PC-9 (cell line): ENCODE results near the gene YTHDC1. TPM values are rescaled to one million over a fixed set of nuclear protein-coding genes. Genes with fewer than 3 reads are reported as not detected.

Experiments used
- BruUV-seq: library from RNA; stranded (reverse); fragments of 400-500 nt; replicated peaks from 2 replicates; lab custom pipeline; 2021; lab: Mats Ljungman, UMichigan
- CTCF ChIA-PET: fragments of 300-600 bp; sonication (Branson Sonifier 250); formaldehyde crosslinking; loops from one replicate; lab custom pipeline; 2022; ENCODE audit warnings: antibody characterized with exemption; lab: Charles Lee
- POLR2A ChIA-PET: fragments of 300-600 bp; sonication (Branson Sonifier 250); formaldehyde crosslinking; loops from one replicate; lab custom pipeline; 2022; ENCODE audit warnings: antibody characterized with exemption; ENCODE audit not compliant: unreplicated experiment; lab: Charles Lee
- DNase-seq, 2 experiments: peaks; one replicate each; pipeline versions ENCODE4 v3.0.0 to v3.0.0-alpha.2; 2015 to 2022; ENCODE audit warnings: mixed read lengths in 1 of 2
- H2AFZ ChIP-seq: fragments of 200-600 bp; sonication (generic); 2 replicates; pipeline ENCODE4 v1.8.1; 2017; ENCODE audit warnings: antibody characterized with exemption
- H3F3A ChIP-seq: fragments of 200-600 bp; sonication (generic); 2 replicates; pipeline ENCODE4 v1.8.1; 2017; ENCODE audit warnings: antibody characterized with exemption, mild to moderate bottlenecking, low read depth; ENCODE audit not compliant: insufficient read depth
- H3K27ac ChIP-seq: fragments of 200-600 bp; sonication (generic); 2 replicates; pipeline ENCODE4 v1.6.1; 2016; ENCODE audit warnings: mixed run types
- H3K27me3 ChIP-seq: fragments of 200-600 bp; sonication (generic); 2 replicates; pipeline ENCODE4 v1.6.1; 2016; ENCODE audit warnings: low read depth, mixed run types; ENCODE audit not compliant: insufficient read depth
- H3K36me3 ChIP-seq: fragments of 200-600 bp; sonication (generic); 2 replicates; pipeline ENCODE4 v1.6.1; 2016; ENCODE audit warnings: low read depth, mixed run types
- H3K4me1 ChIP-seq: fragments of 200-600 bp; sonication (generic); replicated peaks from 2 replicates; pipeline ENCODE4 v1.6.1; 2016; ENCODE audit warnings: mixed run types; ENCODE audit not compliant: insufficient read depth
- H3K4me2 ChIP-seq: fragments of 200-600 bp; sonication (generic); 2 replicates; pipeline ENCODE4 v1.6.1; 2017; ENCODE audit warnings: mixed run types
- H3K4me3 ChIP-seq: fragments of 200-600 bp; sonication (generic); 2 replicates; pipeline ENCODE4 v1.6.1; 2016; ENCODE audit warnings: mixed run types
- H3K79me2 ChIP-seq: fragments of 200-600 bp; sonication (generic); 2 replicates; pipeline ENCODE4 v1.6.1; 2017; ENCODE audit warnings: low read depth, mixed run types
- H3K9me2 ChIP-seq: fragments of 200-600 bp; sonication (generic); 2 replicates; pipeline ENCODE4 v1.8.1; 2017; ENCODE audit warnings: mild to moderate bottlenecking; ENCODE audit not compliant: insufficient read depth
- H3K9me3 ChIP-seq: fragments of 200-600 bp; sonication (generic); 2 replicates; pipeline ENCODE4 v1.8.1; 2016; ENCODE audit warnings: low read depth; ENCODE audit not compliant: insufficient read depth
- H4K20me1 ChIP-seq: fragments of 200-600 bp; sonication (generic); 2 replicates; pipeline ENCODE4 v1.8.1; 2017; ENCODE audit not compliant: insufficient read depth
- EZH2 ChIP-seq: fragments of 200-600 bp; sonication (generic); IDR thresholded peaks from 2 replicates; pipeline ENCODE4 v1.8.0; 2017; ENCODE audit warnings: antibody characterized with exemption, low read depth
- intact Hi-C: fragments of 100-400 bp; cut with micrococcal nuclease; formaldehyde crosslinking; loops from one replicate; pipeline ENCODE4 v1.10.0; 2022; ENCODE audit not compliant: unreplicated experiment
- total RNA-seq: library from RNA; stranded (reverse); gene quantifications from 2 replicates; pipeline ENCODE4 v1.2.3, GENCODE V29; 2021
- TF ChIP-seq, protein P1 (sequence below): fragments of 200-600 bp; sonication (generic); conservative IDR thresholded peaks from 2 replicates; pipeline ENCODE4 v1.6.1; 2017; ENCODE audit warnings: mixed run types, antibody characterized with exemption, mild to moderate bottlenecking, moderate library complexity

The YTHDC1 gene
- total RNA-seq, 1 experiment from 2014 or later, result 83.6 TPM

DNA sequence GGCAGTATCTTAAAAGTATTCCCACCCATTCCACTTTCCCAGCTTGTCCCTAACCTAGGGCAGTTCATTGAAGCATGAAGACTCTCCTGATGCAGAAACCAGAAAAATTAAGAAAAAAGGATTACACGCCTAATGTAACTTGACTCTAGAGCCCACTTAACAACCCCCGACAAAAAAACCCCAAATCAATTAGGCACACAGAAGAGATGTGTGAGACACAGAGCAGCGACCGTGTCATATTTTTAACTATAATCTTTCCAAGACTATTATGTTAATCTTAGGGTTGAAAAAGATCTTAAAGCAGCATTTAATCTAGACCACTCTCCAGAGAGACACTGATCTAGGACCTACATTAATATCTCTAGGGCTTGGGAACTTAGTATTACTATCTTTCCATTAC, 1.3 kb downstream of the YTHDC1 start:
- H3K27me3 ChIP-seq, result no peaks in the 10 kb centered on the region
- no peaks in the 10 kb centered on the region for H3K36me3 ChIP-seq
- H4K20me1 ChIP-seq, result peaks cover 30% of the 10 kb centered on the region
- no peak for DNase-seq
- no peaks in the 10 kb centered on the region for H3K9me2 ChIP-seq
- TF ChIP-seq EZH2, result no peak
- TF ChIP-seq, protein P1, sequence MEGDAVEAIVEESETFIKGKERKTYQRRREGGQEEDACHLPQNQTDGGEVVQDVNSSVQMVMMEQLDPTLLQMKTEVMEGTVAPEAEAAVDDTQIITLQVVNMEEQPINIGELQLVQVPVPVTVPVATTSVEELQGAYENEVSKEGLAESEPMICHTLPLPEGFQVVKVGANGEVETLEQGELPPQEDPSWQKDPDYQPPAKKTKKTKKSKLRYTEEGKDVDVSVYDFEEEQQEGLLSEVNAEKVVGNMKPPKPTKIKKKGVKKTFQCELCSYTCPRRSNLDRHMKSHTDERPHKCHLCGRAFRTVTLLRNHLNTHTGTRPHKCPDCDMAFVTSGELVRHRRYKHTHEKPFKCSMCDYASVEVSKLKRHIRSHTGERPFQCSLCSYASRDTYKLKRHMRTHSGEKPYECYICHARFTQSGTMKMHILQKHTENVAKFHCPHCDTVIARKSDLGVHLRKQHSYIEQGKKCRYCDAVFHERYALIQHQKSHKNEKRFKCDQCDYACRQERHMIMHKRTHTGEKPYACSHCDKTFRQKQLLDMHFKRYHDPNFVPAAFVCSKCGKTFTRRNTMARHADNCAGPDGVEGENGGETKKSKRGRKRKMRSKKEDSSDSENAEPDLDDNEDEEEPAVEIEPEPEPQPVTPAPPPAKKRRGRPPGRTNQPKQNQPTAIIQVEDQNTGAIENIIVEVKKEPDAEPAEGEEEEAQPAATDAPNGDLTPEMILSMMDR, result no peak
- H3K4me3 ChIP-seq, result peak overlapping the region; percentile 86
- CTCF ChIA-PET, result interaction anchor here (1.0 kb wide), 1 partner anchor 27 kb away, joined by 3 read pairs; no protein-coding TSS in a partner anchor
- no peak overlapping the region for H2AFZ ChIP-seq
- H3K9me3 ChIP-seq, result no peaks in the 10 kb centered on the region
- H3K27ac ChIP-seq, result peak overlapping the region; percentile 89
- POLR2A ChIA-PET, result no interaction called here
- peaks cover 23% of the 10 kb centered on the region for H3K4me1 ChIP-seq
- no TSS peak for BruUV-seq
- H3F3A ChIP-seq, result 0 out of 2 replicates have a peak, but pooled peaks cover 12% of the 10 kb centered on the region
- peaks cover 63% of the 10 kb centered on the region for H3K79me2 ChIP-seq
- peak overlapping the region; percentile 87 for H3K4me2 ChIP-seq
- intact Hi-C loops, result loop anchor here (2.0 kb wide), 1 partner anchor 28 kb away; no protein-coding TSS in a partner anchor

DNA sequence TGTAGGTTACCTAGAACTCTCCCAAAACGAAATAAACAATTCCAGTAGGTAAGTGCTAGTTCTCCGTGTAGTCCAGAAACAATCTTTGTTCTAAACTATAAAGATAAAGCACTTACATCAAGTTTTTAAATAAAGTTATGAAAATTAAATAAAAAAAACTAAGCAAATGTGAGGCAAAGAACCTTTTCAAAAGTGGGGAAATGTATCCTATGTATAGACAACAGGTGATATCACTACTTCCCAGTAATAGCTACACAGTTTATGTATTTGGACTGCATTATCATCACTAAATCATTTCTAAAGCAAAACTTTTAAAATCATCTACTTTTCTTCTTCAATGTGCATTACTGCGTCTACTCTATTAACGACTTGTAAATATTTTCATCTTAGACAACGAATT, 2.0 kb downstream of the YTHDC1 start:
- no peak overlapping the region for H2AFZ ChIP-seq
- CTCF ChIA-PET, result interaction anchor here (1.0 kb wide), 1 partner anchor 28 kb away, joined by 3 read pairs; no protein-coding TSS in a partner anchor
- no peak for TF ChIP-seq EZH2
- TF ChIP-seq, protein P1, result no peak
- H3F3A ChIP-seq, result 0 out of 2 replicates have a peak, but pooled peaks cover 12% of the 10 kb centered on the region
- peaks cover 69% of the 10 kb centered on the region for H3K79me2 ChIP-seq
- peaks cover 23% of the 10 kb centered on the region for H3K4me1 ChIP-seq
- no TSS peak for BruUV-seq
- H3K9me2 ChIP-seq, result no peaks in the 10 kb centered on the region
- no peak for DNase-seq
- no peaks in the 10 kb centered on the region for H3K36me3 ChIP-seq
- H3K9me3 ChIP-seq, result no peaks in the 10 kb centered on the region
- H3K4me3 ChIP-seq, result peak overlapping the region; percentile 86
- H3K27ac ChIP-seq, result no peak overlapping the region; the same call in 1 of the 2 replicates
- H3K27me3 ChIP-seq, result no peaks in the 10 kb centered on the region
- peak overlapping the region; percentile 87 for H3K4me2 ChIP-seq
- intact Hi-C loops, result loop anchor here (2.0 kb wide), 1 partner anchor 29 kb away; no protein-coding TSS in a partner anchor
- POLR2A ChIA-PET, result no interaction called here
- peaks cover 36% of the 10 kb centered on the region for H4K20me1 ChIP-seq

DNA sequence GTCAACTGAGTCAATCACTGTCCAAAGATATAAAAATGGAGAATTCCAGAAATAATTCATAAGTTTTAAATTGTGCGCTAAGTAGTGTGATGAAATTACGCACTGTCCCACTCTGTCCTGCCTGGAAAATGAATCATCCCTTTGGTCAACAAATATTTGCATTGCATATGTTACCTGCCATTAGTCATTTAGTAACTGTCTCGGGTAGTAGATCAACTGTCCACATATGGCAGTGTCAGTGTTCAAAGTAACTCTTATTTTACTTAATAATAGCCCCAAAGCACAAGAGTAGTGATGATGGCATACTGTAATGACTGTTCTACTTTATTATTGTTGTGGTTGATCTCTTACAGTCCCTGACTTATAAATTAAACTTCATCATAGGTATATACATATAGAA, 3.4 kb downstream of the YTHDC1 start:
- Histone ChIP-seq H3K9me3 (no peaks in the 10 kb centered on the region), H3K27me3 (no peaks in the 10 kb centered on the region), H3K79me2 (peaks cover 83% of the 10 kb centered on the region), H3K4me1 (peaks cover 23% of the 10 kb centered on the region), H3K4me2 (peak overlapping the region; percentile 87), H4K20me1 (peaks cover 49% of the 10 kb centered on the region), H3K4me3 (peak overlapping the region; percentile 86; the same call in 1 of the 2 replicates), H3K9me2 (no peaks in the 10 kb centered on the region), H2AFZ (no peak overlapping the region), H3K27ac (0 out of 2 replicates have a peak overlapping the region, but pooled peaks have one; percentile 16), H3F3A (0 out of 2 replicates have a peak, but pooled peaks cover 12% of the 10 kb centered on the region), H3K36me3 (no peaks in the 10 kb centered on the region)
- ChIA-PET POLR2A (no interaction called here), CTCF (no interaction called here)
- BruUV-seq, result no TSS peak
- intact Hi-C loops, result no loop called here
- peak in 1 of 2 experiments; percentile 65 for DNase-seq
- TF ChIP-seq, protein P1, result no peak
- no peak for TF ChIP-seq EZH2
